CD14-positive monocyte (primary cell): ENCODE measurements around the gene SYNM. TPM values are rescaled to one million over a fixed set of nuclear protein-coding genes. Genes with fewer than 3 reads are reported as not detected.

Source experiments
- DNase-seq, 3 donors: peaks; one replicate each; pipeline ENCODE4 v3.0.0-alpha.2; 2011 to 2022
- H2AFZ ChIP-seq: 2 replicates; pipeline ENCODE4 v1.6.0; 2012; ENCODE audit warnings: mild to moderate bottlenecking, low read depth, low read length, inconsistent platforms; ENCODE audit not compliant: insufficient read depth, poor library complexity, severe bottlenecking
- H3K27ac ChIP-seq, 2 donors: 1 replicate in 1 of 2; 2 replicates in 1 of 2; pipeline ENCODE4 v1.5.1; 2012 to 2013; ENCODE audit warnings: low read length in 2 of 2, control low read depth in 1 of 2, inconsistent platforms in 1 of 2, low read depth in 1 of 2, mild to moderate bottlenecking in 1 of 2
- H3K27me3 ChIP-seq, 2 donors: one replicate each; pipeline versions ENCODE4 v1.6.0 to v1.6.1; 2011 to 2013; ENCODE audit warnings: low read length in 2 of 2; ENCODE audit not compliant: control insufficient read depth in 2 of 2, insufficient read depth in 2 of 2
- H3K36me3 ChIP-seq, 2 donors: replicated peaks in 1 of 2; 1 replicate in 1 of 2; 2 replicates in 1 of 2; pipeline versions ENCODE4 v1.5.1 to v1.6.1; 2012 to 2013; ENCODE audit warnings: low read length in 2 of 2, control low read depth in 1 of 2, inconsistent platforms in 1 of 2, mild to moderate bottlenecking in 1 of 2; ENCODE audit not compliant: insufficient read depth in 2 of 2, control insufficient read depth in 1 of 2
- H3K4me1 ChIP-seq, 2 donors: 1 replicate in 1 of 2; 2 replicates in 1 of 2; pipeline versions ENCODE4 v1.5.1 to v1.6.1; 2012 to 2013; ENCODE audit warnings: low read length in 2 of 2, control low read depth in 1 of 2, inconsistent platforms in 1 of 2, mild to moderate bottlenecking in 1 of 2, moderate library complexity in 1 of 2; ENCODE audit not compliant: insufficient read depth in 2 of 2, control insufficient read depth in 1 of 2
- H3K4me2 ChIP-seq: replicated peaks from 2 replicates; pipeline ENCODE3; 2012; ENCODE audit warnings: low read length, moderate library complexity, mild to moderate bottlenecking; ENCODE audit not compliant: poor library complexity, severe bottlenecking; ENCODE audit errors: extremely low read depth
- H3K4me3 ChIP-seq, 3 experiments: fragments of 200-600 bp in 1 of 3; sonication (generic) in 1 of 3; replicated peaks in 1 of 3; 1 replicate in 2 of 3; 2 replicates in 1 of 3; pipeline ENCODE4 v1.5.1; 2011 to 2013; ENCODE audit warnings: low read length in 3 of 3, mild to moderate bottlenecking in 3 of 3, control low read depth in 2 of 3, low read depth in 2 of 3, inconsistent platforms in 1 of 3, moderate library complexity in 1 of 3
- H3K79me2 ChIP-seq: 2 replicates; pipeline ENCODE4 v1.6.0; 2012; ENCODE audit warnings: mild to moderate bottlenecking, control low read depth, inconsistent platforms, low read length, moderate library complexity; ENCODE audit not compliant: insufficient read depth
- H3K9ac ChIP-seq: 2 replicates; pipeline ENCODE4 v1.6.0; 2017; ENCODE audit warnings: low read length, mild to moderate bottlenecking; ENCODE audit not compliant: insufficient read depth, poor library complexity, severe bottlenecking
- H3K9me3 ChIP-seq, 2 donors: replicated peaks in 1 of 2; 1 replicate in 1 of 2; 2 replicates in 1 of 2; pipeline versions ENCODE4 v1.5.1 to v1.6.1; 2012 to 2013; ENCODE audit warnings: low read length in 2 of 2, control low read depth in 1 of 2; ENCODE audit not compliant: control insufficient read depth in 1 of 2, insufficient read depth in 1 of 2
- H4K20me1 ChIP-seq: 2 replicates; pipeline ENCODE4 v1.6.0; 2012; ENCODE audit warnings: mild to moderate bottlenecking, low read length, control low read depth, moderate library complexity; ENCODE audit not compliant: insufficient read depth
- H3K27ac Mint-ChIP-seq, 7 donors: one replicate each; pipeline ENCODE4 v1.8.0; 2020; ENCODE audit warnings: mild to moderate bottlenecking in 7 of 7, mixed read lengths in 7 of 7, moderate library complexity in 6 of 7, inconsistent platforms in 2 of 7
- H3K27me3 Mint-ChIP-seq, 3 donors: one replicate each; pipeline ENCODE4 v1.8.0; 2021 to 2022; ENCODE audit warnings: low read depth in 3 of 3, mild to moderate bottlenecking in 3 of 3, mixed read lengths in 3 of 3, moderate library complexity in 3 of 3, inconsistent platforms in 1 of 3
- H3K36me3 Mint-ChIP-seq, 2 donors: one replicate each; pipeline ENCODE4 v1.8.0; 2020; ENCODE audit warnings: mixed read lengths in 2 of 2, inconsistent platforms in 1 of 2, mild to moderate bottlenecking in 1 of 2
- H3K4me1 Mint-ChIP-seq: one replicate; pipeline ENCODE4 v1.8.0; 2020; ENCODE audit warnings: mild to moderate bottlenecking, mixed read lengths
- H3K4me3 Mint-ChIP-seq, 2 donors: one replicate each; pipeline ENCODE4 v1.8.0; 2020; ENCODE audit warnings: mild to moderate bottlenecking in 2 of 2, mixed read lengths in 2 of 2, moderate library complexity in 1 of 2
- H3K9me3 Mint-ChIP-seq, 7 donors: one replicate each; pipeline ENCODE4 v1.8.0; 2020 to 2022; ENCODE audit warnings: mixed read lengths in 7 of 7, mild to moderate bottlenecking in 6 of 7, moderate library complexity in 6 of 7, inconsistent platforms in 2 of 7
- WGBS: methylation state at CpG from one replicate; pipeline ENCODE4 v1.1.5; 2013; ENCODE audit warnings: missing lambda C conversion rate; ENCODE audit not compliant: insufficient coverage; 5-methylcytosine and 5-hydroxymethylcytosine counted together
- intact Hi-C, 2 donors: fragments of 100-400 bp; cut with micrococcal nuclease; formaldehyde crosslinking; loops; one replicate each; pipeline versions ENCODE4 v1.15.0 to v1.15.1; 2023
- polyA plus RNA-seq, 3 donors: library from polyadenylated mRNA; depleted of rRNA in 1 of 3; unstranded in 2 of 3; stranded (reverse) in 1 of 3; fragments of 300-500 nt in 2 of 3; fragments of >200 nt in 1 of 3; fragmentation: Illumina TruSeq in 2 of 3; gene quantifications; 1 replicate in 2 of 3; 2 replicates in 1 of 3; pipeline ENCODE4 v1.2.3, GENCODE V29; 2012 to 2021
- TF ChIP-seq, protein P1 (sequence below): fragments of 200-600 bp; IDR thresholded peaks from one replicate; pipeline ENCODE4 v1.8.0; 2022; ENCODE audit warnings: antibody characterized with exemption, mild to moderate bottlenecking

Gene SYNM
- polyA plus RNA-seq, 3 donors = 0.04 to 0.05 TPM; not detected in 1

DNA sequence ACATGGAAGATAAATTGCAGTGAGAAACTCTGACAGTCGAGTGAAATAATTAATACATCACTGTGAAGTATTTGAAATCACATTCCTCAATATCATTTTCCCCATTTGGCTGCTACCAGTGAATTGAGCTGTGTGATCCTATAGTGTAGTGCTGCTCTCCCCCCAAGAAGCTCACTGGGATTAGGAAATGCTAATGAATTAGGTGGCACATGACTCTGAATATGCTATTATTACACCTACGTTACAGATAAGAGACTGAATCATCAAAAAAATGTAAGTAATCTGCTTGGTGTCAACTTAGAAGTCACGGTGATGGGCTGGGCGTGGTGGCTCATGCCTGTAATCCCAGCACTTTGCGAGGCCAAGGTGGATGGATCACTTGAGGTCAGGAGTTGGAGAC lies 34.7 kb upstream of the SYNM start:
- Mint-ChIP-seq H3K36me3 (no peaks in the 10 kb centered on the region), H3K4me1 (no peaks in the 10 kb centered on the region), H3K9me3 (peaks cover 0 to 3% (median 0%) of the 10 kb centered on the region in 7 donors), H3K4me3 (no peak overlapping the region), H3K27ac (no peak overlapping the region), H3K27me3 (peaks cover 6 to 16% (median 11%) of the 10 kb centered on the region in 3 donors)
- Histone ChIP-seq H3K27me3 (no peaks in the 10 kb centered on the region), H4K20me1 (no peaks in the 10 kb centered on the region), H3K9me3 (no peaks in the 10 kb centered on the region), H2AFZ (no peak overlapping the region), H3K79me2 (no peaks in the 10 kb centered on the region), H3K9ac (no peak overlapping the region), H3K27ac (no peak overlapping the region), H3K4me2 (no peak overlapping the region), H3K4me3 (no peak overlapping the region), H3K4me1 (no peaks in the 10 kb centered on the region), H3K36me3 (no peaks in the 10 kb centered on the region)
- WGBS = 85% methylated on average over 4 of the region's 5 CpGs
- TF ChIP-seq, protein P1, sequence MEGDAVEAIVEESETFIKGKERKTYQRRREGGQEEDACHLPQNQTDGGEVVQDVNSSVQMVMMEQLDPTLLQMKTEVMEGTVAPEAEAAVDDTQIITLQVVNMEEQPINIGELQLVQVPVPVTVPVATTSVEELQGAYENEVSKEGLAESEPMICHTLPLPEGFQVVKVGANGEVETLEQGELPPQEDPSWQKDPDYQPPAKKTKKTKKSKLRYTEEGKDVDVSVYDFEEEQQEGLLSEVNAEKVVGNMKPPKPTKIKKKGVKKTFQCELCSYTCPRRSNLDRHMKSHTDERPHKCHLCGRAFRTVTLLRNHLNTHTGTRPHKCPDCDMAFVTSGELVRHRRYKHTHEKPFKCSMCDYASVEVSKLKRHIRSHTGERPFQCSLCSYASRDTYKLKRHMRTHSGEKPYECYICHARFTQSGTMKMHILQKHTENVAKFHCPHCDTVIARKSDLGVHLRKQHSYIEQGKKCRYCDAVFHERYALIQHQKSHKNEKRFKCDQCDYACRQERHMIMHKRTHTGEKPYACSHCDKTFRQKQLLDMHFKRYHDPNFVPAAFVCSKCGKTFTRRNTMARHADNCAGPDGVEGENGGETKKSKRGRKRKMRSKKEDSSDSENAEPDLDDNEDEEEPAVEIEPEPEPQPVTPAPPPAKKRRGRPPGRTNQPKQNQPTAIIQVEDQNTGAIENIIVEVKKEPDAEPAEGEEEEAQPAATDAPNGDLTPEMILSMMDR = no peak
- intact Hi-C loops = loop anchor here in 1 of 2 donors (10.0 kb wide), 1 partner anchor 625 kb away; no protein-coding TSS in a partner anchor
- DNase-seq = no peak

GRCh38 chr15:99071091-99071680 lies 33.7 kb upstream of the SYNM start:
- Mint-ChIP-seq H3K36me3 (no peaks in the 10 kb centered on the region), H3K4me1 (no peaks in the 10 kb centered on the region), H3K9me3 (peaks cover 0 to 3% (median 0%) of the 10 kb centered on the region in 7 donors), H3K27me3 (peaks cover 4 to 9% (median 8%) of the 10 kb centered on the region in 3 donors), H3K4me3 (no peak overlapping the region), H3K27ac (no peak overlapping the region)
- Histone ChIP-seq H2AFZ (no peak overlapping the region), H3K79me2 (no peaks in the 10 kb centered on the region), H3K27me3 (no peaks in the 10 kb centered on the region), H3K4me1 (no peaks in the 10 kb centered on the region), H3K4me3 (no peak overlapping the region), H3K9me3 (no peaks in the 10 kb centered on the region), H4K20me1 (no peaks in the 10 kb centered on the region), H3K9ac (no peak overlapping the region), H3K36me3 (no peaks in the 10 kb centered on the region), H3K4me2 (no peak overlapping the region), H3K27ac (no peak overlapping the region)
- 94% methylated on average over 3 of the region's 10 CpGs for WGBS
- DNase-seq = no peak
- TF ChIP-seq, protein P1 = no peak
- intact Hi-C loops = loop anchor here in 1 of 2 donors (10.0 kb wide), 1 partner anchor 626 kb away; no protein-coding TSS in a partner anchor
